Stimulated activated CD8-positive, alpha-beta memory T cell treated with anti-CD3 and anti-CD28 coated beads, Interleukin-2, amount 100 ng/mL, for 1 hour (primary cell): Measurements from ENCODE around the gene CCDC89.

Experiments used
- DNase-seq, 2 donors: peaks; one replicate each; pipeline ENCODE4 v3.0.0-alpha.2; 2020; ENCODE audit warnings: low read depth in 2 of 2

The CCDC89 gene

DNA sequence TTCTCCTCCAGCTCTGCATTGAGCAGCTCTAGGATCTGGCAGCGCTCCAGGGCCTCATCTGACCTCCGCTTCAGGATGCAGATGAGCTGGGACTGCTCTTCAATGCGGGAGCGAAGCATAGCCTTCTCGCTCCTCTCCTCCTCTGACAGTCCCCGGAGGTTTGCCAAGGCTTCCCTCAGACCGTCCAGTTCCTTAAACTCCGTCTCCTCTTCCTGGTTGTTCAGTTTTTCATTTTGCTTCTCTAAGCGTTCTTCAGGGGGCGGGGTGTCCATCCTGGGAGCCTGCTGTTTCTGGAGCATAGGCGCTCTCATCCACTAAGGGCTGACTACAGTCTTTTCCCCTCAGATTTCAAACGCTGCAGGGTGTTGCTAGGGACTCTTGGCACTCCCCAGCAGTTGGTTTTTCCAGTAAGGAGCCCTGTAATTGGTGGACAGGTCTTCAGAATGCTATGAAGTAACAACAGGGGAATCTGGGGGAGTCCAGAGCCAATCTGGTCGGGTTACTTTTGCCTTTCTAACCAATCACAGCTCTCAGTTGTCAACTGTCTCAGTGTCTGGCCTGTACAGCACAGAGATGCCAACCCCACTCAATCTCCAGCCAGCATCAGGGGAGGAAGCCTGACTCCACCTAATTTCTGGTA, at the start of gene CCDC89:
TSS of gene CCDC89 (minus strand) at position 376 of the 640 bp plus-strand sequence. CDS start at position 311, 65 bp downstream.
- DNase-seq, result no peak

DNA sequence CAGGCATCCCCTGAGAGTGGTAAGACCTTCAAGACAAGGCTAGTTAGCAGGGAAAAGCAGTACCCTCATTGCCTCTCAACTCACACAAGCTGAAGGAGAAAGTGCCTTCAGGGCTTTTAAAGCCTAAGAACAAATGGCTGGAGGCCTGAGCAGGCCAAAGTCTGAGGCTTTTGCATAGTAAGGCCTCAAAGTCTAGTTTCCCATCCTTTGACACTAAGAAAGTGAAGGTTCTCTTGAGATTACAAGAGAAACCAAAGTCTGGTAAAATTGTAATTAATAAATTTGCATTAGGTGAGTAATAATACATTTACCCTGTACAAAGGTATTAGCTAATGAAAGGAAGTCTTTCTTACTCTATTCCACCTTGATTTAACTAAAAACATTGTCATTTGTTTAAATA, 47.0 kb upstream of the CCDC89 start:
- no peak for DNase-seq

DNA sequence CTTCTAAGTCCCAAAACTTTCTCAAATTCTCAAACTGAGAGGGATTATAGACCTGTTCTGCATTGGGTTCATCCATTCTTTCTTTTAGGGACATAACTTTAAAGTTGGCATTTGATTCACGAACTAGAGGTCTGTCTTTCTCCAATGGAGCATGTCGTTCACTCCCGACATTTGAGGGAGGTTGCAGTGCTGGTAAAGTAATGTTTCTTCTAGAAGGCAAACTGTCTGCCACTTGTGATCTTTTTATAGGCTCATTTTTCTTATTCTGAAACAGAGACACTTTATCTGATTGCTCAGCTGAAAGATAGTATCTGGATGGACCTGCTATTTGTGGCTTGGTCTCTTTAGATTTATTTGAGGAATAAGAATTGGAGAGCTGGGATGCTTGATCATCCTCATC, 40.4 kb upstream of the CCDC89 start:
- no peak for DNase-seq

DNA sequence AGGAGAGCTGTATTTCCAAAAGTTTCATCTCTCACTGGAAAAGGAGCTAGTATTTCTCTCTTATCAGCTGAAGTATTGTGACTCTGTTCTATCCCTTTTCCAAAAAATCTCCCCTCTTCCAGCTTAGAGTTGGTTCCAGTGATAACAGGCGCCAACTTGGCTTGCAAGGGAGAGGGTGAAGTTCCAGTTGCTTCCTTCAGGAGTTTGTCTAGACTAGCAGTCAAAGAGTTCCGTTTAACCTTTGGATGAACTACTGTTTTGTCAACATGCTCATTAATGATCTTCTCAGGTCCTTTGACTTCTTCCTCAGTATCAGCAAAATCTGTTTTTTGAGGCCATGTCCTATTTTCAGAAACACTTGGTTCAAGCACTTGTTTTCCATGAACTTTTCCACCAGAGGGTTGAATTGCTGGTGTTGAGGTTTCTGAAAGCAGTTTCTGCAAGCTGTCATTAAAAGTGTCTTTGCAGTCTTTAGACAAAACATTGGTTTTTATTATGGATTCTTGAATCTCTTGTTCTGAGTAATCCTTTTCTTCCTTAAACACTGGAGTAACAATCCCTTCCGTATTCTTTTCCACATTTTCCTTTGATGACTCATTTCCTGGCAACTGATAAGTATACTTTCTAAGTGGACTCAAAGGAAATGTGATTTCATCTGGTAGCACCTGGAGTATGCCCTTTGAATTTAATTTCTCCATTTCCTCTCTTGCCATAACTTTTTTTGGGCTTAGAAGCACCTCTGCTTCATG, 39.7 kb upstream of the CCDC89 start:
- no peak for DNase-seq

- DNase-seq, result no peak
Observed at GRCh38 chr11:85724748-85725465, 38.9 kb upstream of the CCDC89 start.

- DNase-seq, result no peak
Observed at GRCh38 chr11:85723088-85723487, 37.1 kb upstream of the CCDC89 start.

GRCh38 chr11:85721191-85721590, 35.2 kb upstream of the CCDC89 start:
- DNase-seq, result no peak

GRCh38 chr11:85718991-85719807, 33.2 kb upstream of the CCDC89 start:
- DNase-seq, result no peak

- DNase-seq, result no peak
Observed at GRCh38 chr11:85718126-85718943, 32.3 kb upstream of the CCDC89 start.

GRCh38 chr11:85717429-85717828, 31.4 kb upstream of the CCDC89 start:
- DNase-seq, result no peak

DNA sequence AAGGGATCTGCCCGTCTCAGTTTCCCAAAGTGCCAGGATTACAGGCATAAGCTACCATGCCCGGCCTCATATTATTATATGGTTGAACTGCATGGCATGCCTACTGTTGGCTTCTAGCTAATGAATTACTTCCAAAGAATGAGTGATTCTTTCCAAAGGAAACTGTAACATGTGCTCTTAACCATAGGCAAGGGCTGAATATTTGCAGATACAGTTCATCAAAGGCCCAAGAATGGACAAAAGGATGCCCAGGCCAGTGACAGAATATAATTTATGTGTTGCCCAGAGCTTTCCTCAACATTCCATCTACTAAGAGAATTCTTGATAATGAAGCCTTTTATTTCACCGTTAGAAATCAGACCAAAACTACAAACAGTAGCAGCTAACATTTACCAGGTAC, 27.0 kb upstream of the CCDC89 start:
- no peak for DNase-seq

DNA sequence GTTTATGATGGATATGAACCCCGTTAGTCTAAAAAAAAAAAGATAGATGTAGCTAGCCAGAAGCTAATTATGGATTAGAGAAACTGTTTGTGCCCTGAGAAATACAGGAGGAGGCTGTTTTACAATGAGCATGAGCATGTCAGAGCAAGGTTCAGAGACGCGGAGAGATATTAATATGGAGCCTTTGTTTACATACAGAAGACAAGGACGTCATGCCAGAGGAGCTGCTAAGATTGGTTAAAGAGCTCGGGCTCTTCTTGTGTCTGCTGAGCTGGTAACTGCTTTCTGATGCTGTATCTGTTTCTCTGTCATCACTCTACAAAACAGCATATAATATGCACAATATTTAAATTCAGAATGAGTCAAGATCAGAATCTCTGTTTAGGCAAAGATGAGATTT, 24.9 kb upstream of the CCDC89 start:
- no peak for DNase-seq

DNA sequence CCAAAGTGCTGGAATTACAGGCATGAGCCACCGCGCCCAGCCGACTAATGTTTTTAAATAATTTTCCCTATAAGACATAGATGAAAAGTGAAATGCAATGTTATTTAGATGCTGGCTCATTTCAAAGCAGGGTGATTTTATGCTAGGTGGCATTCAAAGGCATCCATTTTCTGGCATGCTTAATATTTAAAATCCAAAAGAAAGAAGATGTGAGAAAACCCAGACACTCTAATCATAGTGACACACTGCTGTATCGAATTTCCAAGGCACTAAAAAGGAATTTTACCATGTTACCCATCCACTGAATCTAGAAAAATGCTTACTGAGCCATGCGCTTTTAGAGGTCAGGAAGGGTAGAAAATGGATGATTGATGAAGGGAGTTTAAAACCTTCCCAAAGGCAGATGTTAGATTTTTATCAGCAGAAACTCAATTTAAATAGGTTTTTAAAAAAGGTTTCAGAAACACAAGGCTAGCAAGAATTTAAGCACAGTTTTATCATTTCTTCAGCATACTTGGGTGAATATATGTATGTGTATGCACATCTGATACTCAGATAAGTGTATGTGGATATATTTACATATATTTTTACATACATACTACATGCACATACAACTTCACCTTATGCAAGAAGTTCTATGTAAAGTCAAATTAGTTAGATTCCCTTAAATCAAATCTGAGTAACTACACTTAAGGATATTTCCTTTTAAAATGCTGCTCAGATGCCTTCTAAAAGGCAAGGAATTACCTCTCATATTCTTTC, 24.1 kb upstream of the CCDC89 start:
- DNase-seq, result no peak

DNA sequence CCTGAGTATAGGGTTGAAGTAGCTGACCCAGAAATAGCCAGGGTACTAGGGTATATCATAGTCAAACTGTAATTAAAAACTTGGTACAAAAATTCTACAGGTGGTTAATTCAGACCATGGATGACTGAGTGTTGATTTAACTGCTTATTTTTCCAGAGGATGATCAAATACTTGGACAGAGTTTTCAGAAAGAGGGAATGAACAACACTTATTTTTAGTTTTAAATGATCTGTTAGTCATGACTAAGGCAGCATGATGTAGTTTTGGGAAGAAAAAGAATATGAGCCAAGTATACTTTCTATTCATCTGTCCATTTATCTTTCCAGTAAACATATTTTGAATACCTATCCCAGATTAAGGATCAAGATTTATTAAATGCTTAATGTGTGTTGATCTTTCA, 19.8 kb upstream of the CCDC89 start:
- no peak for DNase-seq

- DNase-seq, result no peak
Observed at GRCh38 chr11:85704967-85705366, 19.0 kb upstream of the CCDC89 start.

GRCh38 chr11:85699957-85700741, 14.2 kb upstream of the CCDC89 start:
- no peak for DNase-seq

GRCh38 chr11:85698195-85698594, 12.2 kb upstream of the CCDC89 start:
- DNase-seq, result no peak

- no peak for DNase-seq
Observed at GRCh38 chr11:85697747-85698146, 11.8 kb upstream of the CCDC89 start.

DNA sequence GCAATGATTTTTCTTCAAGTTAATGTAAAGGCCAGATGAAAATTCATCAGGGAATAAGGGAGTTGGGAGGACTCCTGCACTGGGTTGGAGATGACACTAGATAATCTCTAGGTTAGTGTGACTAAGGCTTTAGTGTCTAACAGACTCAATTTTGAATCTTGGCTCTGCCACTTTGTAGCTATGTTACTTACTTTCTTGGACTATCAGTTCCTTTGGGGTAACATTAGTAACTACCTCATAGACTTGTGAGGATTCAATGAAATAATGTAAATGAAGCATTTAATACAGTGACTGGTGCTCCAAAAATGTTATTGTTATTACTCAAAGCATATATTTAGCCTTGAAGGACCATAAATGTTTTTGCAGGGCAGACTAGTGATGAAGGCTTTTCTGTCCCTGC, 9.6 kb upstream of the CCDC89 start:
- no peak for DNase-seq
